Endothelial cell of umbilical vein (primary cell): ENCODE results near the gene ZBTB7B. TPM values are rescaled to one million over a fixed set of nuclear protein-coding genes. Genes with fewer than 3 reads are reported as not detected.
A peak's percentile ranks its signal among the peaks of the same experiment; 100 is the strongest.

ENCODE experiments used
- BruUV-seq: library from RNA; stranded (reverse); fragments of 400-500 nt; replicated peaks from 2 replicates; lab custom pipeline; 2021; lab: Mats Ljungman, UMichigan
- CTCF ChIA-PET: fragments of 300-600, 350-600 bp; sonication (Branson Sonifier 250); formaldehyde crosslinking; loops from one replicate; lab custom pipeline; 2021; ENCODE audit warnings: antibody characterized with exemption, inconsistent platforms; lab: Charles Lee
- POLR2A ChIA-PET: fragments of 300-600, 350-600 bp; sonication (Branson Sonifier 250); formaldehyde crosslinking; loops from one replicate; lab custom pipeline; 2021; ENCODE audit warnings: antibody characterized with exemption, inconsistent platforms; lab: Charles Lee
- DNase-seq: peaks from one replicate; pipeline ENCODE4 v3.0.0-alpha.2; 2011; ENCODE audit warnings: low read depth, low spot score
- FAIRE-seq: peaks from 2 replicates; lab custom pipeline; 2011; peaks lifted over from hg19 to GRCh38; lab: Jason Lieb, UNC
- H2AFZ ChIP-seq: 2 replicates; pipeline ENCODE4 v1.6.0; 2012; ENCODE audit warnings: low read depth, low read length, control low read depth, inconsistent platforms
- H3K27ac ChIP-seq: 2 replicates; pipeline ENCODE4 v1.5.1; 2011; ENCODE audit warnings: low read depth, mild to moderate bottlenecking, control low read depth, low read length, moderate library complexity; ENCODE audit not compliant: insufficient read depth
- H3K27me3 ChIP-seq, 2 experiments: 2 replicates each; pipeline versions ENCODE4 v1.6.0 to v1.6.1; 2011; ENCODE audit warnings: low read length in 2 of 2, mixed read lengths in 1 of 2; ENCODE audit not compliant: control insufficient read depth in 2 of 2, insufficient read depth in 2 of 2
- H3K36me3 ChIP-seq, 2 experiments: 2 replicates in 1 of 2; 3 replicates in 1 of 2; pipeline ENCODE4 v1.5.1; 2011; ENCODE audit warnings: low read length in 2 of 2, mild to moderate bottlenecking in 1 of 2, moderate library complexity in 1 of 2; ENCODE audit not compliant: control insufficient read depth in 2 of 2, insufficient read depth in 2 of 2; ENCODE audit errors: extremely low read depth in 1 of 2
- H3K4me1 ChIP-seq: 3 replicates; pipeline ENCODE4 v1.5.1; 2011; ENCODE audit warnings: mild to moderate bottlenecking, low read length; ENCODE audit not compliant: control insufficient read depth, insufficient read depth; ENCODE audit errors: extremely low read depth
- H3K4me2 ChIP-seq: 2 replicates; pipeline ENCODE4 v1.6.1; 2011; ENCODE audit warnings: low read length, control low read depth, mixed read lengths; ENCODE audit not compliant: insufficient read depth
- H3K4me3 ChIP-seq, 3 experiments: fragments of 200-600 bp in 1 of 3; sonication (generic), shearing (Covaris generic) in 1 of 3; replicated peaks in 1 of 3; 2 replicates each; pipeline ENCODE4 v1.5.1; 2011 to 2016; ENCODE audit warnings: control low read depth in 3 of 3, low read length in 3 of 3, mild to moderate bottlenecking in 2 of 3, inconsistent platforms in 1 of 3, low read depth in 1 of 3, moderate library complexity in 1 of 3; ENCODE audit not compliant: insufficient read depth in 1 of 3
- H3K79me2 ChIP-seq: 2 replicates; pipeline ENCODE4 v1.6.0; 2012; ENCODE audit warnings: low read length, inconsistent platforms; ENCODE audit not compliant: control insufficient read depth, insufficient read depth
- H3K9ac ChIP-seq: replicated peaks from 2 replicates; pipeline ENCODE3; 2011; ENCODE audit warnings: low read length, control low read depth; ENCODE audit not compliant: insufficient read depth; ENCODE audit errors: extremely low read depth
- H3K9me1 ChIP-seq: replicated peaks from 3 replicates; pipeline ENCODE4 v1.6.0; 2011; ENCODE audit warnings: mild to moderate bottlenecking, low read length; ENCODE audit not compliant: control insufficient read depth, insufficient read depth; ENCODE audit errors: extremely low read depth
- H3K9me3 ChIP-seq: replicated peaks from 2 replicates; pipeline ENCODE4 v1.5.1; 2012; ENCODE audit warnings: low read length, inconsistent platforms; ENCODE audit not compliant: control insufficient read depth, insufficient read depth
- H4K20me1 ChIP-seq: replicated peaks from 2 replicates; pipeline ENCODE3; 2011; ENCODE audit warnings: mild to moderate bottlenecking, low read length; ENCODE audit not compliant: control insufficient read depth, insufficient read depth; ENCODE audit errors: extremely low read depth
- EZH2 ChIP-seq: IDR thresholded peaks from 2 replicates; pipeline ENCODE4 v1.6.1; 2012; ENCODE audit warnings: borderline replicate concordance, low read depth, mild to moderate bottlenecking, moderate library complexity, low read length, inconsistent platforms; ENCODE audit not compliant: severe bottlenecking
- FOS ChIP-seq: IDR thresholded peaks from 2 replicates; pipeline ENCODE4 v1.6.1; 2011; ENCODE audit warnings: mild to moderate bottlenecking, low read length, moderate library complexity, borderline replicate concordance; ENCODE audit not compliant: insufficient read depth
- GATA2 ChIP-seq: IDR thresholded peaks from 2 replicates; pipeline ENCODE4 v1.7.0; 2011; ENCODE audit warnings: low read depth, mild to moderate bottlenecking, moderate library complexity, mixed read lengths, low read length; ENCODE audit not compliant: insufficient read length, insufficient read depth
- JUN ChIP-seq: IDR thresholded peaks from 2 replicates; pipeline ENCODE4 v1.6.1; 2011; ENCODE audit warnings: borderline replicate concordance, low read depth; ENCODE audit not compliant: insufficient read length, insufficient read depth
- MYC ChIP-seq: IDR thresholded peaks from one replicate; pipeline ENCODE4 v1.6.1; 2011; ENCODE audit warnings: mild to moderate bottlenecking, low read depth, low read length
- POLR2A ChIP-seq: IDR thresholded peaks from 2 replicates; pipeline ENCODE4 v1.6.1; 2012; ENCODE audit warnings: low read depth, mild to moderate bottlenecking, control low read depth, low read length
- POLR2AphosphoS5 ChIP-seq: IDR thresholded peaks from 2 replicates; pipeline ENCODE4 v1.6.1; 2012; ENCODE audit warnings: low read depth, mild to moderate bottlenecking, control low read depth, low read length, moderate library complexity; ENCODE audit not compliant: insufficient read depth
- dilution Hi-C: fragments of 300-500 bp; cut with MboI; formaldehyde crosslinking; loops from one replicate; pipeline ENCODE4 v1.15.0; 2019; ENCODE audit warnings: low sequenced_read_pairs; ENCODE audit not compliant: extremely low pct_ligation_motif_present
- intact Hi-C: fragments of 100-400 bp; cut with micrococcal nuclease; formaldehyde crosslinking; loops from one replicate; pipeline ENCODE4 v1.10.0; 2022
- polyA plus RNA-seq, 4 experiments: library from polyadenylated mRNA; depleted of rRNA in 3 of 4; stranded (reverse) in 3 of 4; unstranded in 1 of 4; fragments of >200 nt; gene quantifications; 2 replicates each; pipeline versions ENCODE4 v1.2.1 to v1.2.3, GENCODE V29; 2011 to 2012; ENCODE audit warnings: missing spikeins in 1 of 4
- total RNA-seq: library from RNA; stranded (reverse); gene quantifications from 2 replicates; pipeline ENCODE4 v1.2.3, GENCODE V29; 2021
- TF ChIP-seq, protein P1 (sequence below), 2 donors: IDR thresholded peaks; 1 replicate in 1 of 2; 2 replicates in 1 of 2; pipeline ENCODE4 v1.5.1; 2011; ENCODE audit warnings: low read length in 2 of 2, mild to moderate bottlenecking in 2 of 2, moderate library complexity in 2 of 2, control low read depth in 1 of 2, inconsistent platforms in 1 of 2, low read depth in 1 of 2; ENCODE audit not compliant: insufficient read depth in 1 of 2; ENCODE audit errors: extremely low read depth in 1 of 2
- TF ChIP-seq, protein P2 (sequence below): IDR thresholded peaks from 2 replicates; pipeline ENCODE4 v1.6.1; 2011; ENCODE audit not compliant: insufficient read depth, insufficient read length

ZBTB7B gene
- total and polyA plus RNA-seq, 2 donors (not counting 3 experiments of a cell fraction or from before 2014, with no cell fraction given) = 20.0 to 26.2 TPM

DNA sequence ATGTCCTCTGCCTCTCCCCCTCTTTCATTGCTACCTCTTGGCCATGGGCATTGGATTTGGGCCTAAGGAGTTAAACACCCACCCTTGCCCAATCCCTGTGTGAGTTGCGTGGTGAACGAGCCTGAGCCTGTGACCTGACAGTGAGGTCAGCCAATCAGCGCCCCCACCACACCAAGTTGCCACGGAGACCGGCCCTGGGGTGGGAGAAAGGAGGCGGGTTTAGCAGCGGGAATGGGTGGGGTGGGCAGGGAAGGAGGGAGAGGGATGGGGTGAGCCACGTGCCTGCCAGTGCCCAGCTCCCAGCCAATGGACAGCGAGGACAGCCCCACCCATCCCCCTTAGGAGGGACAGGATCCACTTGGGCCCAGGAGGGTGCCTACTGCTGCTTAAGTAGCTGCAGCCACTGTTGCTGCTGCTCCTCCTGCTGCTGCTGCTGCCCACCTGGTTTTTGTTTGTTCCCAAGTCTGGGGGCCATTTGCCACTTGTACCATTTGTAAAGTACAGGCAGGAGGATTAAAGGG is 9.5 kb downstream of the ZBTB7B start:
- intact Hi-C loops (no loop called here), dilution Hi-C loops (no loop called here)
- H3K36me3 ChIP-seq = peaks cover 0 to 19% of the 10 kb centered on the region in 2 experiments
- H3K4me1 ChIP-seq = peaks cover 4% of the 10 kb centered on the region
- no peaks in the 10 kb centered on the region for H3K27me3 ChIP-seq
- H3K4me2 ChIP-seq = no peak overlapping the region
- DNase-seq (no peak), FAIRE-seq (no peak)
- H3K9me1 ChIP-seq = no peaks in the 10 kb centered on the region
- no peaks in the 10 kb centered on the region for H3K79me2 ChIP-seq
- TF ChIP-seq EZH2 = no peak
- no peak for TF ChIP-seq FOS
- H3K9me3 ChIP-seq = no peaks in the 10 kb centered on the region
- CTCF ChIA-PET = interaction anchor here (0.5 to 6.4 kb wide), 4 partner anchors 10 to 1131 kb away, joined by 3 to 87 read pairs (median 3); partner anchors contain the start of genes ADAM15, PYGO2 and ZBTB7B
- H3K4me3 ChIP-seq = no peak overlapping the region
- BruUV-seq = no TSS peak
- no peak overlapping the region for H3K9ac ChIP-seq
- H2AFZ ChIP-seq = no peak overlapping the region
- POLR2A ChIA-PET = no interaction called here
- no peaks in the 10 kb centered on the region for H4K20me1 ChIP-seq
- no peak overlapping the region for H3K27ac ChIP-seq

DNA sequence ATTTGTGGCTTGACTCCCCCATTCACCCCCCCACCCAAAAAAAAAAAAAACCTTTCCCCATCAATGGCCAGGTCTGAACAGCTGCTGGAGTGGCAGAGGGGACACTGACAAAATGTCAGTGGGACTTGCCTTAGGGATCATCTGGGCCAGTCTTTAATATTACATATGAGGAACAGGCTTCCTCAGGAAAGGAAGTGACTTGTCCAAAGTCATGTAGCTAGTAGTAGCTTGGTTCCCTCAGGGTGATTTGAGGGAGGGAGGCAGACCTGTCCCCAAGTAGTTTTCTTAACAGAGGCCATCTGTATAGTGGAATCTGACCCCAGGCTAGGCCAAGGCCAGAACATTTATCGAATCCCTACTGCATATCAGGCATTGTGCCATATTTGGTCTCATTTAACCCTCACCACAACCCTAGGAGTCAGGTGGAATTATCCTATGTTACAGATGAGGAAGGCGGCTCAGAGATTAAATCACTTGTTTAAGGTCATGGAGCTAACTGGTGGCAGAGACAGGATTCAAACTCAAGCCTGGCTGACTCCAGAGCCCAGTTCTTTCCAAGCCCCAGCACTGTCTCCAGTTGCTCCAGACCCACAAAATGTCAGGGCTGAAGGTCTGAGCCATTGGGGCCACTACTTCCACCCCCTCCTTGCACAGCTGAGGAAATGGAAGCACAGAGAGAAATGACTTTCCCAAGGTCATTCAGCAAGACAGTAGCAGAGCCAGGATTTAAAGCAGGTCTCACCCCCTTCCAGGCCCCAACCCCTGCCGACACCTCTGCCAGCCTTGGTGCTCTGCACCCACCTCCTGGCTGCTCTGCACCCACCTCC is 10.4 kb downstream of the ZBTB7B start:
- peak; percentile 53 for FAIRE-seq
- no peaks in the 10 kb centered on the region for H3K9me1 ChIP-seq
- H3K9ac ChIP-seq = no peak overlapping the region
- TF ChIP-seq JUN (no peak), POLR2AphosphoS5 (no peak), MYC (no peak), POLR2A (no peak), GATA2 (no peak), FOS (no peak), EZH2 (no peak)
- TF ChIP-seq, protein P1, sequence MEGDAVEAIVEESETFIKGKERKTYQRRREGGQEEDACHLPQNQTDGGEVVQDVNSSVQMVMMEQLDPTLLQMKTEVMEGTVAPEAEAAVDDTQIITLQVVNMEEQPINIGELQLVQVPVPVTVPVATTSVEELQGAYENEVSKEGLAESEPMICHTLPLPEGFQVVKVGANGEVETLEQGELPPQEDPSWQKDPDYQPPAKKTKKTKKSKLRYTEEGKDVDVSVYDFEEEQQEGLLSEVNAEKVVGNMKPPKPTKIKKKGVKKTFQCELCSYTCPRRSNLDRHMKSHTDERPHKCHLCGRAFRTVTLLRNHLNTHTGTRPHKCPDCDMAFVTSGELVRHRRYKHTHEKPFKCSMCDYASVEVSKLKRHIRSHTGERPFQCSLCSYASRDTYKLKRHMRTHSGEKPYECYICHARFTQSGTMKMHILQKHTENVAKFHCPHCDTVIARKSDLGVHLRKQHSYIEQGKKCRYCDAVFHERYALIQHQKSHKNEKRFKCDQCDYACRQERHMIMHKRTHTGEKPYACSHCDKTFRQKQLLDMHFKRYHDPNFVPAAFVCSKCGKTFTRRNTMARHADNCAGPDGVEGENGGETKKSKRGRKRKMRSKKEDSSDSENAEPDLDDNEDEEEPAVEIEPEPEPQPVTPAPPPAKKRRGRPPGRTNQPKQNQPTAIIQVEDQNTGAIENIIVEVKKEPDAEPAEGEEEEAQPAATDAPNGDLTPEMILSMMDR (IDR thresholded peaks at IDR 0.05; ENCODE audit: extremely low read depth in 1 of 2, insufficient read depth in 1 of 2, low read depth in 1 of 2, low read length in 2 of 2) = no peak
- TF ChIP-seq, protein P2, sequence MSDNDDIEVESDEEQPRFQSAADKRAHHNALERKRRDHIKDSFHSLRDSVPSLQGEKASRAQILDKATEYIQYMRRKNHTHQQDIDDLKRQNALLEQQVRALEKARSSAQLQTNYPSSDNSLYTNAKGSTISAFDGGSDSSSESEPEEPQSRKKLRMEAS = no peak
- peaks cover 8% of the 10 kb centered on the region for H3K4me1 ChIP-seq
- no peak overlapping the region for H3K27ac ChIP-seq
- CTCF ChIA-PET = interaction anchor here (0.9 to 6.4 kb wide), 4 partner anchors 11 to 51 kb away, joined by 3 to 87 read pairs (median 3); partner anchors contain the start of genes ADAM15, PYGO2 and ZBTB7B
- no peaks in the 10 kb centered on the region for H3K27me3 ChIP-seq
- no TSS peak for BruUV-seq
- H3K79me2 ChIP-seq = no peaks in the 10 kb centered on the region
- H3K4me3 ChIP-seq = no peak overlapping the region
- no peak for DNase-seq
- POLR2A ChIA-PET = interaction anchor here (0.7 kb wide), 1 partner anchor 127 kb away, joined by 5 read pairs; the partner anchor contains the start of gene DPM3
- no peak overlapping the region for H2AFZ ChIP-seq
- no peak overlapping the region for H3K4me2 ChIP-seq
- dilution Hi-C loops (no loop called here), intact Hi-C loops (no loop called here)
- no peaks in the 10 kb centered on the region for H4K20me1 ChIP-seq
- H3K36me3 ChIP-seq = peaks cover 0 to 19% of the 10 kb centered on the region in 2 experiments
- H3K9me3 ChIP-seq = no peaks in the 10 kb centered on the region
